T-helper 1 cell (primary cell): ENCODE data around the gene SUFU.
A peak's percentile ranks its signal among the peaks of the same experiment; 100 is the strongest.
"Not testable (repeated sequence)": the region's sequence is repeated elsewhere in the genome, so short reads cannot be mapped to it uniquely, and the experiment has no call there.

ENCODE experiments used
- DNase-seq, 5 donors: peaks; one replicate each; pipeline ENCODE4 v3.0.0-alpha.2; 2012 to 2020
- total RNA-seq, 4 donors: gene quantifications; one replicate each; lab custom pipeline; 2026; lab: John Stamatoyannopoulos, UW

Gene SUFU
- total RNA-seq: 13.5 to 21.1 (median 18.8) reads per million in 4 donors

DNA sequence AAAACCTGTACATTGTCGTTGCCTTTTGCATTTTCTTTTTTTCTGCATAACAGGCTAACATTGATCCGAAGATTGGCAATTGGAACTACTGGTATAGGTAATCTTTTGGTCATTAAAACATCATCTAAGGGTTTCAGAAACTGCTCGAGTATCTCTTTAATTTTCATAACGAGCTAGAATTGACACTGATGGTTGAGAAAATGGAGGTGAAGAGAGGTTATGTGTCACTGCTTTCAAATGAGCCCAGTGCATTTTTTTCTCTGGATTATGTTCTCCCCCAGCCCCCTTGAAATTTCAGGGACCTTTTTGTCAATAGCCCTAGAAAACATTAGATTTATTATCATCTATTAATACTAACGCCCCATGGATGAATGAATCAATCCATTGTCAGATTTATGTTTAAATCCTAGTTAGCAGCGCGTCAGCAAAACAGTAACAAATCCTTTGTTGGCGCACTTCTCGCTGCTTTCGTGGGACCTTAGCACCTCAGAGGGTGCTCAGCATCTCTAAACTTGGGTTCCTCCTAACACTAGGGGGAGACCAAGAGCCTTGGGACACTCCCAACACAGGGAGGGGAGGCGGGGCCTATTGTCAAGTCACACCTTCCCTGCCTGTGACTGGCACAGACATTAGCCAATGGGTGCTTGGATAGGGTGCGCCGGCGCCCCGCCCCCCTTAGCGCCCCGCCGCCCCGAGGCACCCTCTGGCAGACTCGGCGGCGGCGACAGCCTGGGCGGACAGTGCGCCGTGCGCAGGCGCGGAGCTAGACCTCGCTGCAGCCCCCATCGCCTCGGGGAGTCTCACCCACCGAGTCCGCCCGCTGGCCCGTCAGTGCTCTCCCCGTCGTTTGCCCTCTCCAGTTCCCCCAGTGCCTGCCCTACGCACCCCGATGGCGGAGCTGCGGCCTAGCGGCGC, at the start of gene SUFU:
Gene SUFU (plus strand): TSS at position 709 of the 915 bp plus-strand sequence. CDS start 181 bp downstream, at position 890.
- DNase-seq: peak; percentile 97 to 98 (median 98)

DNA sequence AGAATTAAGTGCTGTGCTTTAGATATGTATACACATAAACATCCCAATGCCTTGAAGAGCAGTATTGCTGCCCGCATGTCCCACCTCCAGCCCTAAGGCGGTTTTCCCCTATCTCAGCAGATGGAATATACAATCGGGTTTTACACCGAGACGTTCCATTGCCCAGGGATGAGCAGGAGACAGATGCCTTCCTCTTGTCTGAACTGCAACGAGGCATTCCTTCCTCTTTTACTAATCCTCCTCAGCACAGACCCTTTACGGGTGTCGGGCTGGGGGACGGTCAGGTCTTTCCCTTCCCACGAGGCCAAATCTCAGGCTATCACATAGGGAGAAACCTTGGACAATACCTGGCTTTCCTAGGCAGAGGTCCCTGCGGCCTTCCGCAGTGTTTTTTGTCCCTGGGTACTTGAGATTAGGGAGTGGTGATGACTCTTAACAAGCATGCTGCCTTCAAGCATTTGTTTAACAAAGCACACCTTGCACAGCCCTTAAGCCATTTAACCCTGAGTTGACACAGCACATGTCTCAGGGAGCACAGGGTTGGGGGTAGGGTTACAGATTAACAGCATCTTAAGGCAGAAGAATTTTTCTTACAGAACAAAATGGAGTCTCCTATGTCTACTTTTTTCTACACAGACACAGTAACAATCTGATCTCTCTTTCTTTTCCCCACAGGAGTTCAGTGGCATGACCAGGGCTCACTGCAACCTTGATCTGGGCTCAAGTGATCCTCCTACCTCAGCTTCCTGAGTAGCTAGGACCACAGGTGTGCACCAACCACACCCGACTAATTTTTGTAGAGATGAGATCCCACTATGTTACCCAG, 48.9 kb upstream of the SUFU start:
- DNase-seq: not testable (repeated sequence)

DNA sequence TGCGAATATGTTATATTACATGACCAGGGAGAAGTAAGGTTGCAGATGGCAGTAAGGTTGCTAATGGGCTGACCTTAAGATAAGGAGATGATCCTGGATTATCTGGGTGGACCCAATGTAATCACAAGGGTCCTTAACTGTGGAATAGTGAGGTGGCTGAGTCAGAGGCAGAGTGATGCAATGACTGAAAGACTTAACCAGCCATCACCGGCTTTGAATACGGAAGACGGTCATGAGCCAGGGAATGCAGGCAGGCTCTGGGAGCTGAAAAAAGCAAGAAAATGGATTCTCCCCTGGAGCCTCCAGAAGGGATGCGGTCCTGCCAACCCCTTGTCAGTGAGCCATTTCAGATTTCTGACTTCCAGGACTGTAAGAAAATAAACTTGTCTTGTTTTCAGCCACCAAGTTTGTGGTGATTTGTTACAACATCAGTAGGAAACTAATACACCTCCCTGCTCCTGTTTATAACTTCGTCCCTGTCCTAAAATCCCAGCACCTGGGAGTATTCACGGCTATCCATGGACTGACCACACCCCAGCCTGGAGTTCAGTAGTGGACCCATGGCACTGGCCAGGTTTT, 47.8 kb upstream of the SUFU start:
- DNase-seq: no peak

DNA sequence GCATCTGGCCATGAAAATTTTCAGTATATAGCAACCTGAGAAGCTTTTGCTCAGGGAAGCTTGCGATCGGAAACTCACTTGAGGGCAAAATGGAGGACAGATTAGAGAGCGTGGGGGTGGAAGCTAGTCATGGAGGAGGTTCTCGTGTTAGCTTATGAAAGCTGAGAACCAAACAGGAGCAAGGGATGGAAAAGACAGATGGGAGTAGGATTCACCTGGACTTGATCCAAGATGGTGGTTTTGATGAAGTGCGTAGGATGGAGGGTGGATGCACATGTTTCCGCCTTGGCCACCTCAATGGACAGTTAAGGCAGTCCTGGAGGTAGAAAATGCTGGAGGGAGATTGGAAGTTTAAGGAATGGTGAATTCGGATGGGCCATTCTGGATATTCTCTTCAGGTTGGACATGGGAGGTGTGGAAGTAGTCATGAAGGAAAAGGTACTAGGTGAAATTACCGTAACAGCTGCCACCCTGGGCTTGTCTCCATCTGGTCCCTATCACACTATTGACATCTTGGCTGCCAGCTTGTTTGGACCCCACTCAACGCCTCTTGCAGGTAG, 46.1 kb upstream of the SUFU start:
- DNase-seq: no peak

DNA sequence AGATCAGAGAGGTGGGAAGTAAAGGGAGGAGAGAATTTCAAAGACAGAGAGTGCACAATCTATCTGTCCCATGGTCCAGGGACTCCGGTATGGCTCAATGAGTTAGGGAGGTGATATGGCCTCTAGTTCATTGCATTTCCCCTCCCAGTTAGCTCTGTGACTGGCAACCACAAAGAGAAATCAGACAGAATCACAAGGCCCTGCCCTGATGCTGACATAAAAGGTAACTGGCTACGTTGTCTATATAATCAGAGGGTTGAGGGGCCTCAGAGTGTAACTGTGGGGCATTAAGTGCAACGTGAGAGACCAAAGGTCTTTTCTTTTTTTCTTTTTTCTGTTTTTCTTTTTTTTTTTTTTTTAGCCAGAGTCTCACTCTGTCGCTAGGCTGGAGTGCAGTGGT, 45.1 kb upstream of the SUFU start:
- DNase-seq: no peak

DNA sequence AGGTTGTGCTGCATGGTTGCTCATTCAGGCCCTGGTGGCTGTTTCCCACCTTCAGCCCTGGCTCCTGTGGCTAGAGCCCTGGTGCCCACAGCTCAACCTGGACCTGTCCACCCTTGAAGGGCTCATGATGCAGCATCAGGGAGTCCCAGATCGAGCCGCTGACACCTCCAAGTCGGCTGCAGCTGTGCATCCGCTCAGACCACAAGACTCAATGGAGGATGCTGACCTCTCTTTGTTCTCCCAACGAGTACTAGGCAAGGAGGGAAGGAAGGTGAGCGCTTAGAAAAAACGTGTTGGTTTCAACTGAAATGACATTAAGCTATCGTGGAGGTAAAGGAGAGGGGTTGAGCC, 43.0 kb upstream of the SUFU start:
- no peak for DNase-seq

DNA sequence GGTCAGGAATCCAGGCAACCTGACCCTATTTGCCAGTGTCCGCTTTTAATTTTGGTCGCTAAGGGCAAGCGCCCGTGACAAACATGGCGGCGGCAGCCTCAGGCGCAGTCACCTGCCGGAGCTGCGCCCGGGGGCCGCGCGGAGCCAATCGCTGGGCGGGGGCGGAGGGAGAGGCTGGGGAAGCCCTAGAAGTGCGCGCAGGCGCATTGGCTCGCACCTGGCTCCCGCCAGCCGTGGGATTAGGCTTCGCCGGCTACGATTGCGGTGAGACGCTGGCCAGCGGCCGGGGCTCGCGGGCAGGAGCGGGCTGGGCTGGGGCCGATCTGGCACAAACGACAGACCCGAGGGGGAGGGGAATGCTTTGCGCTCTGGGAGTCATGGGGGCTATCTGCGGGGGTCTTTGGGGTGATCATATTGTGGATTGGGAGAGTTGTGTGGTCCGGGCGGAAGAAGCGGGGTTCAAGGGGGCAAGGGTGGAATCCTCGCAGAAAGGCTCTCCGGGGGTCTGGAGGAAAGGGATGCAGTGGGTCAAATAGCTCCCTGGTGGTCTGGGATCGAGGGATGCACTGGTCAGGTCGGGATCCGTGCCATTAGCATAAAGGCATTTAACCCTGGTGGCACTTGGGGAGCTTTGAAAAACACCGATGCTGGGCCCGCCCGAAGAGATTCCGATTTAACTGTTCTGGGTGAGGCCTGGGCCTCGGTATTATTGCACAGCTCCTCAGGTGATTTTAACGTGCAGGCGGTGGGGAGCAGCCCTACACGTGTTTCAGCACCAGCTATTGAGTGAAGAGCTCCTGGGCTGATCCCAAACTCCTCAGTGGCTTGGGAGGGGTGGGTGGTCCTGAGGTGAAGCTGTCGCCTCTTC, 42.4 kb upstream of the SUFU start:
- DNase-seq: peak; percentile 92 to 96 (median 92)

DNA sequence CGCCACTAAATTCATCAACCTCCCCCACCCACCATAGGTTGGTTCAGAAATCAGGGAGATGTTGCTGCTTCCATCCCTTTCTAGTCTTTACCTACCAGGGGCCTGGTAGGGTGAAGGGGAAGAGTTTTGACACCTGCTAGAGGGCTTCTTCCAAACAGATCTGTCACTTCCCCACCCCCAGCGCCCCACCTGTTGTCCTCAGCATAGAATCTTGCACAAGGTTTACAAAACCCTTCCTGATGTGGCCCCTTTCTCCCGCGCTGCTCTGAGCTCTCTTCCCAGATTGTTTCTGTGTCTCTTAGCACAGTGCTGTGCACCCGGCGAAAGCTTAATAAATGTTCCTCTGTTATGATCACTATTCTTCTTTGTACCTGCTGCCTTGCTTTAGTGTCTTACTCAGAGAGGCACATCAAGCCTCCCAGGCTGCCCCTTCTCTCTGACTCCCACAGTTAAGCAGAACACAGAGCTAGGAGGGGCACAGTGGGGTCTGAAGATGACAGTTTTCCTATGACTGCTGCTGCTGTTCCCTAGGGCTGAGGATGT, 41.2 kb upstream of the SUFU start:
- DNase-seq: no peak

DNA sequence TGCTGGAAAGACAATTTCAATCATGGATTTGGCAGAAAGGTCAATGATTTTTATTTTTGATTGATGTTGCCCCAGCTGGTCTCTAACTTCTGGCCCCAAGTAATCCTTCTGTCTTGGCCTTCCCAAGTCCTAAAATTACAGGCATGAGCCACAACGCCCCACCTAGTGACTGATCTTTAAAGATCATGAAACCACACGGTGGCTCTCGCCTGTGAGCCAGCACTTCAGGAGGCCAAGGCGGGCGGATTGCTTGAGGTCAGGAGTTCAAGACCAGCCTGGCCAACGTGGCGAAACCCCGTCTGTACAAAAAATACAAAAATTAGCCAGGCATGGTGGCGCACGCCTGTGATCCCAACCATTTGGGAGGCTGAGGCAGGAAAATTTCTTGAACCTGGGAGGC, 39.8 kb upstream of the SUFU start:
- no peak for DNase-seq

DNA sequence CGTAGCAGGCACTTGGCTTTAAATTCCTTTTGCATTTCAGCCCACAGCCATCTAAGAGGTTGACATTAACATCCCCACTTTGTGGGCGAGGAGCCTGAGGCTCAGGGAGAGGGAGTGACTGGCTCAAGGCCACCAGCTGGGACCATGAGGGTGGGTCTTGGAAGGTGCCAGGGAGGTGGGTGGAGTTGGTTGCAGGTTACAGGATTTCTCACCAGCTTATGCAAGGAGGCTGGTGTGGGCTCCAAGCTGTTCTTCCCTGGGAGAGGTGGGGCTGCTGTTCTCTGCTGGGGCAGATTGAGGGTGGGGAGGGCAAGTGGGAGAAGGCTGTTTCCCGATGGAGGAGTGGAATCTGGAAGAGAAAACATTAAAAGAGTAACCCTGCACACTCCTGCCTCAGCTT, 38.3 kb upstream of the SUFU start:
- DNase-seq: no peak

DNA sequence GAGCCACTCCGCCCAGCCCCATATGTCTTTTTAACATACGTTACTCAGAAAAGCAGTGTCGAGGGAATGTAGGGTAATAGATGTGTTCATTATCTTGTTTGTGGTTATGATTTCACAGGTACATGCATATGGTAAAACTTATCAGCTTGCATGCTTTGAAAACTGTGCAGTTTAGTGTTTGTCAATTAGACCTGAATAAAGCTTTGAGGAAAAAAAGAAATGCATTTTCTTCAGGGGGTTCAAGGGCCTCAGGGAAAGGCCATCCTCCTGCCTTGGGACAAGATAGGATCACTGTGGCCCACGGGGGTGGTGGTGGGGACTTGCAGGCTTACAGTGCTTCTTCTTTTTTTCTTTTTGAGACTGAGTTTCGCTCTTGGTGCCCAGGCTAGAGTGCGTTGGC, 36.5 kb upstream of the SUFU start:
- no peak for DNase-seq

DNA sequence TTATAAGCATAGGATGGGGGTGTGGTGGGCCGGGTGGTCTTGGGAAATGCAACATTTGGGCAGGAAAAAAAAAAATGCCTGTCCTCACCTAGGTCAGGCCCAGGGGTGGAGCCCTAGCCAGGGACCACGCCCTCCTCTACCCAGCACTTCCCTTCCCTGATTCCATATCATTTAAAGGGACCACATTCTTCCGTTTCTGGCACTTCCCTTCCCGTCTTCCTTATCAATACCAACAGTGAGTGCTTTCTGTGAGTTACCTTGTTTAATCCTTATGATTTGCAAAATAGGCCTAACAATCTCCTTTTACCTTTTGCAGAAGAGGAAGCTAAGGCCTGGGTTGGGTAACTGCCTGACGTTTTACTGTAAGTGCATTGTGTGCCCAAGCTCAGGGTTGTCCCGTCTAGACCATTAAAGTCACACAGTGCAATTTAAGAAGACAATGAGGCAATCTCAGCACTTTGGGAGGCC, 35.8 kb upstream of the SUFU start:
- no peak for DNase-seq

DNA sequence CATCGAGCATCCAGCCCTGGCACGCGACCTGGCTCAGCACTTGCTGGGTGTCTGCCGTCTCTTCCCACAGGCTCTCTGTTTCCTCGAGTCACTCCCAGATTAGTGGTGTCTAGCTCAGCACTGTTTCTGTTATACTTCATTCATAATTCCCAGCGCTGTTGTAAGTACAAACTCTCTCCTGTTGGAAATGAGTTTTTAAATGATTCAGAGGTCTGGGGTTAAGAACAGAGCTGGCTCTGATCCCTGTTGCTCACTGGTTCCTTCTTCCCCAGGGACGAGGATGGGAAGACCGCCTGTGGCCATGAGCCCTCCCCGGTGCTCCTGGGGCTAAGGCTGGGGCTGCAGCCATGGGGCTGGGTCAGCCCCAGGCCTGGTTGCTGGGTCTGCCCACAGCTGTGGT, 35.1 kb upstream of the SUFU start:
- no peak for DNase-seq

DNA sequence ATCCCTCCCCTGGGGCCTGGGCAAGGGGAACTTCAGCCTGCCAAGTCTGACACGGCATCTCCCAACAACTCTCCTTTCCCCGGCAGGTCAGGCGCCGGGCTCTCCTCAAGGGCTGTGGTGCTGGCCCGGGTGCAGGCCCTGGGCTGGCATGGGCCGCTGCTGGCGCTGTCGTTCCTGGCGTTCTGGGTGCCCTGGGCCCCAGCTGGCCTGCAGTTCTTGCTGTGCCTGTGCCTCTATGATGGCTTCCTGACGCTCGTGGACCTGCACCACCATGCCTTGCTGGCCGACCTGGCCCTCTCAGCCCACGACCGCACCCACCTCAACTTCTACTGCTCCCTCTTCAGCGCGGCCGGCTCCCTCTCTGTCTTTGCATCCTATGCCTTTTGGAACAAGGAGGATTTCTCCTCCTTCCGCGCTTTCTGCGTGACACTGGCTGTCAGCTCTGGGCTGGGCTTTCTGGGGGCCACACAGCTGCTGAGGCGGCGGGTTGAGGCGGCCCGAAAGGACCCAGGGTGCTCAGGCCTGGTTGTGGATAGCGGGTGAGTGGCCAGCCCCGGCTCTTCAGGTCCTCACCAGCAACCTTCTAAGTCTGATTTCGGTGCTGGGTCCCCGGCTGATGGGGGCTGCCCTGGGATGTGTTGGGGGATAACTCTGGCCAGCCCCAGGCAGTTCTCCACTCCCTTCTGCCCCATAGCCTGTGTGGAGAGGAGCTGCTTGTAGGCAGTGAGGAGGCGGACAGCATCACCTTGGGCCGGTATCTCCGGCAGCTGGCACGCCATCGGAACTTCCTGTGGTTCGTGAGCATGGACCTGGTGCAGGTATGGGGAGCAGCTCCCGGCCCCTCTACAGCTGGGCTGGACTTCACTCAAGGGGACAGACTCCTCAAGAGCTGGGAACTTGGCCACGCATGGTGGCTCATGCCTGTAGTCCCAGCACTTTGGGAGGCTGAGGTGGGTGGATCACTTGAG, 32.9 kb upstream of the SUFU start:
- DNase-seq: no peak

DNA sequence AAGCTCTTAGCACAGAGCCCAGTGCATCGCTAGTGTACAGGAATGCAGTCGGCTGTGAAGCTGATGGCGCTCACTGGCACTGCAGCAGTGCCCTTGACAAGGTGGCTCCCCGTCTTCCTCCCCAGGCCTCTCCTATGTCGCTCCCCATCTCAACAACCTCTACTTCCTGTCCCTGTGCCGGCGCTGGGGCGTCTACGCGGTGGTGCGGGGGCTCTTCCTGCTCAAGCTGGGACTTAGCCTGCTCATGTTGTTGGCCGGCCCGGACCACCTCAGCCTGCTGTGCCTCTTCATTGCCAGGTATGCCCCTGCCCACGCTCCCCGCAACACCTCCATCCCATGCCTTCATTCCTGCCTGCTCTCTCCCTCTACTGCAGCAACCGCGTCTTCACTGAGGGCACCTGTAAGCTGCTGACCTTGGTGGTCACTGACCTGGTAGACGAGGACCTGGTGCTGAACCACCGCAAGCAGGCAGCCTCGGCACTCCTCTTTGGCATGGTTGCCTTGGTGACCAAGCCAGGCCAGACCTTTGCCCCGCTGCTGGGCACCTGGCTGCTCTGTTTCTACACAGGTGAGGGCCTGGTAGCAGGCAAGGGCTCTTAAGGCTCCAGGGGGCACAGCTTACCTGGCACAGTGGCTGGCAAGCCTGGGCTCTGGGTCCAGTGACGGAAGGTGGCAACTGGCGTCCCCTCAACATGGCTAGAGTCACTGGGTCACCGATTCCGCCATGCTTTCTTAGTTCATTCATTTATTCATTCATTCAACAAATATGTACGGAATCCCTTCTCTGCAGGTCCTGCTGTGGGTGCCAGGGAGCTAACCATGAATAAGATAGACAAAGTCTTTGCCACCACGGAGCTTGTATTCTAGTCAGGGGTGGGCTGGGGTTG, 30.1 kb upstream of the SUFU start:
- DNase-seq: no peak

DNA sequence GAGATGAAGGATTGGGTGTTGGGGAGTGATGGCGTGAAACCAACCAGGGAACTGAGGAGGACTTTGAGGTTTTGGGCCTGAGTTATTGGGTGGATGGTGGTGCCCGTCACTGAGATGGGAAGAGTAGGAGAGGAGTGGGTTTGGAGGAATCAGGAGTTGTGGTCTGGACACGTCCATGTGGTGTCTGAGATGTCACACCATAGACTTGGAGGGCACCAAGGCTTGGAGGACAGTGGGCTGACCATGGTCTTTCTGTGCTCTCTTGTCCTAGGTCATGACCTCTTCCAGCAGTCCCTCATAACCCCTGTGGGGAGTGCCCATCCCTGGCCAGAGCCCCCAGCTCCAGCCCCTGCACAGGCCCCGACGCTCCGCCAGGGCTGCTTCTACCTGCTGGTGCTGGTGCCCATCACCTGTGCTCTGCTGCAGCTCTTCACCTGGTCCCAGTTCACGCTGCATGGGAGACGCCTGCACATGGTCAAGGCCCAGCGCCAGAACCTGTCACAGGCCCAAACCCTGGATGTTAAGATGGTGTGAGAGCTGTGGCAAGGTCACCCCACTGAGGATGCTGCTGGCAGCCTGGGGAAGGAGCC, 28.2 kb upstream of the SUFU start:
- DNase-seq: no peak

DNA sequence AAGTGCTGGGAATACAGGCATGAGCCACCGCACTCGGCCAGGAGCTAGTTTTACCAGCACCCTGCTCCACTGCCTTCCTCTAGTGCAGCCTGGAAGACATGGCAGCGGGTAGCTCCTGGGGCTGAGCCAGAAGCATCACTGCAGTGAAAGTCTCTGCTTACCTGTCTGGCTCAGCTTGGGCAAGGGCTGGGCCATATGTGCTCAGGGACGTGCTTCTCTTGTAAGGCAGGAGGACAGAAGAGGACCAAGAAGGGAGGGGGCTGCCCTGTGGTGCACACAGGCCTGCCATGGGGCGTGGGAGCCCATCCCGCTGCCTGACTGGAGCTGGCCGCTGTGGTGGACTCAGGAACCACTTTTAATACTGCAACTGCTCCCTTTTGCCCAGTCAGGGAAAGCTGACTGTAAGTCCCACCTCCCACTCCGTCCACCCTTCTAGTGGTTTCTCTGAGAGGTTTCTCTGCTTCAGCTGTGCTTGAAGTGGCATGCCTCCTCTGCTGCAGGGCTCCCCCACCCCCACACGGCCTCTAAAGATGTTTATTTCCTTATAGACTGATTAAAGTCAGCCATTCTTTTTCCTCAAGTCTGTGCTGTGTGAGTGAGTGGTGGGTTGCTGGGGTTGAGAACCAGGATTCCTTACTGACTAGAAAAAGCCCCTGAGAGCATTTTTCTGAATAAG, 27.2 kb upstream of the SUFU start:
- DNase-seq: no peak

DNA sequence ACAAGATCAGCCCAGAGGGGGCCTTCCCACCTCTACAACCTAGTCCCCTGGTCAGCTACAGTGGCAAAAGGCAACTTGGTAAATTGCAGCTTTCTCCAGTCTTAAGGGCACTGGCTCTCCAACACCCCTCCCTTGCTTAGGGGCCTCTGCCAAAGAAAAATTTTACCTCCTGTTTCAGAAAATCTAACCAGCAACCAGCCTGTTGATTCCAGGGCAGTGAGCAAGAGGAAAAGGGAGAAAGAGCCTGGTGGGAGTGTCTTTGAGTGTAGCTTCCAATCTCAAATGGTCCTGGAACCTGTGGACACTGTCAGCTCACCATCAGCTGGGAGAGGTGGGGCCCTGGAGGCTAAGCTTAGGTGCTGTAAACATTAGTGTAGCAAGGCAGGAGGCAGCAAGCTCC, 24.1 kb upstream of the SUFU start:
- no peak for DNase-seq
